ENCODE data around the gene MAP3K7. TPM values are rescaled to one million over a fixed set of nuclear protein-coding genes. Genes with fewer than 3 reads are reported as not detected.

MAP3K7 gene
- total RNA-seq, 1 donor from 2014 or later: 18.3 TPM

DNA sequence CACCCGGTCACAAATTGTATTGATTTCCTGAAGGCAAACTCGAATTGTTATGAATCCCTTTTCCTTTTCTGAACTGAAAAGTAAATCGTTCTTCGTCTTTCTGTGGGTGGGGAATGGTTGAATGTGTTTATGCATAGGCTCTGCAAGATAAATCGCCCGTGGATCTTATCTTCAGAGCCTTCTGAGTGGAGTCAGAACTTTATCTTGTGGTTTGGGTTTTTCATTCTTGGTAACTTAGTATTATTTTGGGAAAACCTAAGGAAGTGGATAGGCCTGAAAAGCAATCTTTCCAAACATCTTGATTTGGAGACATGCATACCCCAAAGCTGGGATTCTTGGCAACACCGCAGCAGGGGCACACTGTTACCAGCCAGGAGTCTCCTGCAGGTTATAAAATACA, 122.4 kb downstream of the MAP3K7 start:
- Histone ChIP-seq H3K4me3 (no peak overlapping the region), H3K4me1 (no peaks in the 10 kb centered on the region), H3K36me3 (no peaks in the 10 kb centered on the region), H3K27ac (no peak overlapping the region), H3K9me3 (no peaks in the 10 kb centered on the region), H3K27me3 (no peaks in the 10 kb centered on the region)
- intact Hi-C loops (cut with DNase I): no loop called here
- DNase-seq (ENCODE audit: low spot score in 2 of 2): no peak
- TF ChIP-seq, protein P1, sequence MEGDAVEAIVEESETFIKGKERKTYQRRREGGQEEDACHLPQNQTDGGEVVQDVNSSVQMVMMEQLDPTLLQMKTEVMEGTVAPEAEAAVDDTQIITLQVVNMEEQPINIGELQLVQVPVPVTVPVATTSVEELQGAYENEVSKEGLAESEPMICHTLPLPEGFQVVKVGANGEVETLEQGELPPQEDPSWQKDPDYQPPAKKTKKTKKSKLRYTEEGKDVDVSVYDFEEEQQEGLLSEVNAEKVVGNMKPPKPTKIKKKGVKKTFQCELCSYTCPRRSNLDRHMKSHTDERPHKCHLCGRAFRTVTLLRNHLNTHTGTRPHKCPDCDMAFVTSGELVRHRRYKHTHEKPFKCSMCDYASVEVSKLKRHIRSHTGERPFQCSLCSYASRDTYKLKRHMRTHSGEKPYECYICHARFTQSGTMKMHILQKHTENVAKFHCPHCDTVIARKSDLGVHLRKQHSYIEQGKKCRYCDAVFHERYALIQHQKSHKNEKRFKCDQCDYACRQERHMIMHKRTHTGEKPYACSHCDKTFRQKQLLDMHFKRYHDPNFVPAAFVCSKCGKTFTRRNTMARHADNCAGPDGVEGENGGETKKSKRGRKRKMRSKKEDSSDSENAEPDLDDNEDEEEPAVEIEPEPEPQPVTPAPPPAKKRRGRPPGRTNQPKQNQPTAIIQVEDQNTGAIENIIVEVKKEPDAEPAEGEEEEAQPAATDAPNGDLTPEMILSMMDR (IDR thresholded peaks at IDR 0.05): no peak

- DNase-seq (ENCODE audit: low spot score in 2 of 2): no peak
- intact Hi-C loops (cut with DNase I): no loop called here
- Histone ChIP-seq H3K4me3 (no peak overlapping the region), H3K27me3 (no peaks in the 10 kb centered on the region), H3K4me1 (no peaks in the 10 kb centered on the region), H3K27ac (no peak overlapping the region), H3K36me3 (no peaks in the 10 kb centered on the region), H3K9me3 (no peaks in the 10 kb centered on the region)
- TF ChIP-seq, protein P1 (IDR thresholded peaks at IDR 0.05): no peak
Observed at GRCh38 chr6:90463874-90464273, 123.0 kb downstream of the MAP3K7 start.

Measured in ascending aorta (tissue), 2 donors.